Measurements from ENCODE around the gene IPO13.

Gene IPO13

GRCh38 chr1:43930168-43930948 is 16.4 kb upstream of the IPO13 start:
- peak; percentile 61 for DNase-seq (ENCODE audit: low spot score)

- DNase-seq (ENCODE audit: low spot score), result no peak
Observed at GRCh38 chr1:43930949-43931275, 15.8 kb upstream of the IPO13 start.

- DNase-seq (ENCODE audit: low spot score), result no peak
Observed at GRCh38 chr1:43931711-43932660, 14.8 kb upstream of the IPO13 start.

GRCh38 chr1:43932786-43933385 is 13.9 kb upstream of the IPO13 start:
- no peak for DNase-seq (ENCODE audit: low spot score)

- peak; percentile 46 for DNase-seq (ENCODE audit: low spot score)
Observed at GRCh38 chr1:43933386-43934100, 13.2 kb upstream of the IPO13 start, which contains the start of gene ARTN. TSS of gene ARTN (plus strand) at chr1:43933801. CDS start at chr1:43935657, 1,856 bp downstream.

GRCh38 chr1:43934101-43934985 is 12.4 kb upstream of the IPO13 start:
- peak; percentile 94 for DNase-seq (ENCODE audit: low spot score)

GRCh38 chr1:43934986-43935324 is 11.8 kb upstream of the IPO13 start:
- DNase-seq (ENCODE audit: low spot score), result no peak

- peak; percentile 44 for DNase-seq (ENCODE audit: low spot score)
Observed at GRCh38 chr1:43935711-43936427, 10.9 kb upstream of the IPO13 start.

GRCh38 chr1:43936431-43937151 is 10.2 kb upstream of the IPO13 start:
- peak; percentile 86 for DNase-seq (ENCODE audit: low spot score)

GRCh38 chr1:43937179-43937865 is 9.4 kb upstream of the IPO13 start:
- DNase-seq (ENCODE audit: low spot score), result no peak

- DNase-seq (ENCODE audit: low spot score), result no peak
Observed at GRCh38 chr1:43938383-43938782, 8.4 kb upstream of the IPO13 start.

GRCh38 chr1:43938892-43939587 is 7.7 kb upstream of the IPO13 start:
- DNase-seq (ENCODE audit: low spot score), result no peak

GRCh38 chr1:43942411-43942810 is 4.3 kb upstream of the IPO13 start:
- no peak for DNase-seq (ENCODE audit: low spot score)

GRCh38 chr1:43944860-43945259 is 1.9 kb upstream of the IPO13 start:
- DNase-seq (ENCODE audit: low spot score), result no peak

GRCh38 chr1:43945674-43946235 is 995 bp upstream of the IPO13 start:
- DNase-seq (ENCODE audit: low spot score), result no peak

GRCh38 chr1:43947061-43947873 is 517 bp downstream of the IPO13 start:
- no peak for DNase-seq (ENCODE audit: low spot score)

GRCh38 chr1:43947874-43948437 is 1.2 kb downstream of the IPO13 start:
- no peak for DNase-seq (ENCODE audit: low spot score)

All from HuH-7.5 (cell line).